Epithelial cell of proximal tubule (primary cell): Measurements from ENCODE around the gene ALOXE3. TPM values are rescaled to one million over a fixed set of nuclear protein-coding genes. Genes with fewer than 3 reads are reported as not detected.

ENCODE experiments used
- DNase-seq: peaks from one replicate; pipeline ENCODE4 v3.0.0-alpha.2; 2011; ENCODE audit warnings: low read depth
- H3K4me3 ChIP-seq: 2 replicates; pipeline ENCODE4 v1.5.1; 2011; ENCODE audit warnings: low read depth, mild to moderate bottlenecking, low read length
- CTCF ChIP-seq: conservative IDR thresholded peaks from 2 replicates; pipeline ENCODE4 v1.5.1; 2012; ENCODE audit warnings: low read depth, mild to moderate bottlenecking, low read length
- total RNA-seq: library from RNA; depleted of rRNA; stranded (reverse); fragments of >200 nt; gene quantifications from 2 replicates; pipeline ENCODE4 v1.2.3, GENCODE V29; 2015

Gene ALOXE3
- total RNA-seq, 1 donor from 2014 or later: not detected

GRCh38 chr17:8120520-8121406 lies 2.4 kb upstream of the ALOXE3 start:
- peak; percentile 44 for TF ChIP-seq CTCF
- no peak for DNase-seq
- H3K4me3 ChIP-seq: peak overlapping the region; percentile 75

GRCh38 chr17:8119581-8120519 lies 1.5 kb upstream of the ALOXE3 start:
- no peak for TF ChIP-seq CTCF
- DNase-seq: peak; percentile 82
- H3K4me3 ChIP-seq: peak overlapping the region; percentile 75

GRCh38 chr17:8118769-8119580 lies 661 bp upstream of the ALOXE3 start:
- peak; percentile 81 for TF ChIP-seq CTCF
- DNase-seq: no peak
- H3K4me3 ChIP-seq: peak overlapping the region; percentile 68

- no peak for TF ChIP-seq CTCF
- DNase-seq: no peak
Measured at GRCh38 chr17:8117367-8117979, 841 bp downstream of the ALOXE3 start.

GRCh38 chr17:8116776-8117175 lies 1.5 kb downstream of the ALOXE3 start:
- no peak for DNase-seq
- no peak for TF ChIP-seq CTCF
- H3K4me3 ChIP-seq: no peak overlapping the region

More at GRCh38 chr17:8117367-8117979, 841 bp downstream of the ALOXE3 start:
- H3K4me3 ChIP-seq: peak overlapping the region; percentile 68

GRCh38 chr17:8110907-8111306 lies 7.4 kb downstream of the ALOXE3 start:
- DNase-seq: no peak
- no peak for TF ChIP-seq CTCF
- H3K4me3 ChIP-seq: no peak overlapping the region
